Activated CD8-positive, alpha-beta T cell treated with anti-CD3 and anti-CD28 coated beads for 36 hours (primary cell): ENCODE measurements around the gene PSMA7. TPM values are rescaled to one million over a fixed set of nuclear protein-coding genes. Genes with fewer than 3 reads are reported as not detected.

ENCODE experiments used
- ATAC-seq: fragments of 200-7000 bp; cut with Tn5 transposase; one replicate; pipeline ENCODE4 v1.10.0; 2021; ENCODE audit warnings: mild to moderate bottlenecking, moderate library complexity
- CTCF ChIA-PET: fragments of 350-600 bp; sonication (Branson Sonifier 250); formaldehyde crosslinking; loops from one replicate; lab custom pipeline; 2021; ENCODE audit warnings: antibody characterized with exemption; lab: Charles Lee
- POLR2A ChIA-PET: fragments of 350-600 bp; sonication (Branson Sonifier 250); formaldehyde crosslinking; loops from one replicate; lab custom pipeline; 2021; ENCODE audit warnings: antibody characterized with exemption; lab: Charles Lee
- DNase-seq: peaks from one replicate; pipeline ENCODE4 v3.0.0-alpha.2; 2020
- H3K27ac Mint-ChIP-seq: one replicate; pipeline ENCODE4 v1.8.0; 2021; ENCODE audit warnings: mild to moderate bottlenecking, mixed read lengths
- H3K27me3 Mint-ChIP-seq: one replicate; pipeline ENCODE4 v1.8.0; 2021; ENCODE audit warnings: mixed read lengths
- H3K36me3 Mint-ChIP-seq: one replicate; pipeline ENCODE4 v1.8.0; 2021; ENCODE audit warnings: low read depth, mixed read lengths
- H3K4me1 Mint-ChIP-seq: one replicate; pipeline ENCODE4 v1.8.0; 2021; ENCODE audit warnings: low read depth, mixed read lengths
- H3K4me3 Mint-ChIP-seq: one replicate; pipeline ENCODE4 v1.8.0; 2021; ENCODE audit warnings: mild to moderate bottlenecking, moderate library complexity, mixed read lengths
- H3K9me3 Mint-ChIP-seq: one replicate; pipeline ENCODE4 v1.8.0; 2021; ENCODE audit warnings: mixed read lengths
- intact Hi-C: fragments of 100-400 bp; cut with micrococcal nuclease; formaldehyde crosslinking; loops from one replicate; pipeline ENCODE4 v1.10.0; 2022
- total RNA-seq, 2 experiments: library from RNA; stranded (reverse); gene quantifications; one replicate each; pipeline ENCODE4 v1.2.3, GENCODE V29; 2021
- TF ChIP-seq, protein P1 (sequence below): fragments of 200-600 bp; IDR thresholded peaks from one replicate; pipeline ENCODE4 v1.8.0; 2022; ENCODE audit warnings: antibody characterized with exemption, mild to moderate bottlenecking

Gene PSMA7
- total RNA-seq, 2 experiments from 2014 or later, result 286 to 289 TPM

DNA sequence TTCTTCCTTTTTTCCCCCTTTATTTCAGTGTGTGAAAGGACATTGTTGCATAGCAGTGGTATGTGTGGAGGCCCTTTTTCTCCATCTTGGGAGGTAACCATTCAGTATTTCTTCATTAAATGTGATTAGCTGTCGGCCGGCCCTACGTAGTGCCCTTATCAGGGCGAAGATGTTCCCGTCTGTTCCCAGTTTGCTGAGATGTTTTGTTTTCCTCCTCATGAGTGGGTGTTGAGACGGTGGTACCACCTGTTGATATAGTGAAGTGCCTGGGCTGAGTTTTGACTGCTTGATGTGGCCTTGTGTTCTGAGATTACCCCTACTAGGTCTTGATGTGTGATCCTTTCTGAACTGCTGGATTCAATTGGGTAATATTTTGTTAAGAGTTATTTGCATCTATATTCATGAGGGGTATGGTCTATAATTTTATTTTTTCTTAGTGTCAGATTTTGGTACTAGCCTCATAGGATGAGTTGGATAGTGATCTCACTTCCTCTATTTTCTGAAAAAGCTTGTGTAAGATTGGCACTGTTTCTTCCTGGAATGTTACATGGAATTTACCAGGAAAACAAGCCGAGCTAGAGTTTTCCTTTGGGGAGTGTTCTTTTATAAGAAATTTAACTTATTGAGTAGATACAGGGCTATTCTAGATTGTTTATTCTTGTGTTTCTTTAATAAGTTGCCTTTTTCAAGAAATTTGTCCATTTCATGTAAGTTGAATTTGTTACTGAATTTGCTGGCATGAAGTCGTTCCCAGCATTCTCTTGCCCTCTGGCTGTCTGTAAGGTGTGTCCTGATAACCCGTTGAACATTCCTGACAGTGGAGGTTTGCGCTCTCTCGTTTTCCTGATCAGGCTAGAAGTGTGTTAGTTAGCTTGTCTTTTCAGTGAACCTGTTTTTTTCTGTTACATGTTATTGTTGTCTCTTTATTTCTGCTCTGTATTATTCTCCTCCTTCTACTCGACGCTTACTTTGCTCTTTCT, 44.0 kb upstream of the PSMA7 start:
- ATAC-seq, result no peak
- ChIA-PET CTCF (interaction anchor here (1.0 kb wide), 1 partner anchor 177 kb away, joined by 4 read pairs; no protein-coding TSS in a partner anchor), POLR2A (no interaction called here)
- no peak for DNase-seq
- H3K9me3 Mint-ChIP-seq, result no peaks in the 10 kb centered on the region
- peaks cover 34% of the 10 kb centered on the region for H3K4me1 Mint-ChIP-seq
- intact Hi-C loops, result no loop called here
- H3K4me3 Mint-ChIP-seq, result no peak overlapping the region
- H3K27me3 Mint-ChIP-seq, result no peaks in the 10 kb centered on the region
- H3K27ac Mint-ChIP-seq, result peak overlapping the region; percentile 41
- peaks cover 6% of the 10 kb centered on the region for H3K36me3 Mint-ChIP-seq
- TF ChIP-seq, protein P1, sequence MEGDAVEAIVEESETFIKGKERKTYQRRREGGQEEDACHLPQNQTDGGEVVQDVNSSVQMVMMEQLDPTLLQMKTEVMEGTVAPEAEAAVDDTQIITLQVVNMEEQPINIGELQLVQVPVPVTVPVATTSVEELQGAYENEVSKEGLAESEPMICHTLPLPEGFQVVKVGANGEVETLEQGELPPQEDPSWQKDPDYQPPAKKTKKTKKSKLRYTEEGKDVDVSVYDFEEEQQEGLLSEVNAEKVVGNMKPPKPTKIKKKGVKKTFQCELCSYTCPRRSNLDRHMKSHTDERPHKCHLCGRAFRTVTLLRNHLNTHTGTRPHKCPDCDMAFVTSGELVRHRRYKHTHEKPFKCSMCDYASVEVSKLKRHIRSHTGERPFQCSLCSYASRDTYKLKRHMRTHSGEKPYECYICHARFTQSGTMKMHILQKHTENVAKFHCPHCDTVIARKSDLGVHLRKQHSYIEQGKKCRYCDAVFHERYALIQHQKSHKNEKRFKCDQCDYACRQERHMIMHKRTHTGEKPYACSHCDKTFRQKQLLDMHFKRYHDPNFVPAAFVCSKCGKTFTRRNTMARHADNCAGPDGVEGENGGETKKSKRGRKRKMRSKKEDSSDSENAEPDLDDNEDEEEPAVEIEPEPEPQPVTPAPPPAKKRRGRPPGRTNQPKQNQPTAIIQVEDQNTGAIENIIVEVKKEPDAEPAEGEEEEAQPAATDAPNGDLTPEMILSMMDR, result no peak

DNA sequence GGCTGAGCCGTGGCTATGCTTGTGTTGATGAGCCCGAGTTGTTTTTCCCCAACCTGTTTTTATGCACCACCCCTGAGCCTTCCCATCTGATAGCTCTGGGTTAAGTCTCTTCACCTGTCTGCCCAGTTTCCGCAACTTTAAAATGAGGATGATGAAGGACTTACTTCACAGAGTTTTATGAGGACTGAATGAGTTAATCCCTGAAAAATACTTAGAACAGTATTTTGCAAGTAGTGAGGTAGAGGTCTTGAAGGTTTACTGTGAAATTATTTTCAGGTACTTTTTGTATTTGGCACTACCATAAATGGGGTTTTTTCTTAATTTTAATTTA, 42.9 kb upstream of the PSMA7 start:
- TF ChIP-seq, protein P1, result no peak
- Mint-ChIP-seq H3K36me3 (peaks cover 6% of the 10 kb centered on the region), H3K27me3 (no peaks in the 10 kb centered on the region), H3K4me3 (no peak overlapping the region), H3K27ac (no peak overlapping the region), H3K9me3 (no peaks in the 10 kb centered on the region), H3K4me1 (peaks cover 38% of the 10 kb centered on the region)
- intact Hi-C loops, result no loop called here
- ATAC-seq (no peak), DNase-seq (no peak)
- ChIA-PET CTCF (no interaction called here), POLR2A (no interaction called here)

DNA sequence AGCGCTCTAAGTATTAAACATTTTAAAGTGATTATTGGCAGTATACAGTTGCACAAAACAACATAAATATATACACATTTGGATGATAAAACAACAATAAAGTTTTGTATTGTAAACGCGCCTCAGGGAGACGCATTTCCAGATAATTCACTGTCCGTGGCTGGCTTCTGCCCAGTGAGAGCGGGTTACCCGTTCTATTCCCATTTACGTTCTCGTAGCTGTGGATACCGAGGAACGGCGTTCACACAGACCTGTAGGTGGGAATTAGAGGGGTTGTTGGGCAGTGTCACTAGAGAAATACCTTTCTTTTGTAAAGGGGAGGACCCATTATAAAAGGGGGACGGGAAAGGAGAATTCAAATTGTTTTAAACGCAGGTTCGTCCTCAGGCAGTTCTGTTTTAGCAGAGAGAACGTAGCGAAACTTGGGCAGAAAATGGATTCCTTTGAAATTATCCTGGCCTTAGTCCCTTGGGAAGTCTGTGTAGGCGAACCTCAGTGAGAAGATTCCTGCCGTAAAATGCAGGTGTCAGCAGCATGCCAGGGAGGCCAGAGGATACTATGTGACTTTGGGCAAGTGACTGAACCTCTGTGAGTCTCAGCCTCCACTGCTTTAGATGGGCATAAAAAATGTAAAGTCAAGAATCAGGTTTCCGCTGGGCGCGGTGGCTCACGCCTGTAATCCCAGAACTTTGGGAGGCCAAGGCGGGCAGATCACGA, 40.4 kb upstream of the PSMA7 start:
- intact Hi-C loops, result no loop called here
- H3K27ac Mint-ChIP-seq, result peak overlapping the region; percentile 88
- peaks cover 35% of the 10 kb centered on the region for H3K4me1 Mint-ChIP-seq
- no peak for ATAC-seq
- TF ChIP-seq, protein P1, result no peak
- H3K27me3 Mint-ChIP-seq, result no peaks in the 10 kb centered on the region
- ChIA-PET POLR2A (interaction anchor here (1.0 to 1.4 kb wide), 4 partner anchors 33 to 148 kb away, joined by 3 read pairs; no protein-coding TSS in a partner anchor), CTCF (no interaction called here)
- no peak for DNase-seq
- H3K36me3 Mint-ChIP-seq, result peaks cover 9% of the 10 kb centered on the region
- H3K4me3 Mint-ChIP-seq, result peak overlapping the region; percentile 88
- H3K9me3 Mint-ChIP-seq, result no peaks in the 10 kb centered on the region

DNA sequence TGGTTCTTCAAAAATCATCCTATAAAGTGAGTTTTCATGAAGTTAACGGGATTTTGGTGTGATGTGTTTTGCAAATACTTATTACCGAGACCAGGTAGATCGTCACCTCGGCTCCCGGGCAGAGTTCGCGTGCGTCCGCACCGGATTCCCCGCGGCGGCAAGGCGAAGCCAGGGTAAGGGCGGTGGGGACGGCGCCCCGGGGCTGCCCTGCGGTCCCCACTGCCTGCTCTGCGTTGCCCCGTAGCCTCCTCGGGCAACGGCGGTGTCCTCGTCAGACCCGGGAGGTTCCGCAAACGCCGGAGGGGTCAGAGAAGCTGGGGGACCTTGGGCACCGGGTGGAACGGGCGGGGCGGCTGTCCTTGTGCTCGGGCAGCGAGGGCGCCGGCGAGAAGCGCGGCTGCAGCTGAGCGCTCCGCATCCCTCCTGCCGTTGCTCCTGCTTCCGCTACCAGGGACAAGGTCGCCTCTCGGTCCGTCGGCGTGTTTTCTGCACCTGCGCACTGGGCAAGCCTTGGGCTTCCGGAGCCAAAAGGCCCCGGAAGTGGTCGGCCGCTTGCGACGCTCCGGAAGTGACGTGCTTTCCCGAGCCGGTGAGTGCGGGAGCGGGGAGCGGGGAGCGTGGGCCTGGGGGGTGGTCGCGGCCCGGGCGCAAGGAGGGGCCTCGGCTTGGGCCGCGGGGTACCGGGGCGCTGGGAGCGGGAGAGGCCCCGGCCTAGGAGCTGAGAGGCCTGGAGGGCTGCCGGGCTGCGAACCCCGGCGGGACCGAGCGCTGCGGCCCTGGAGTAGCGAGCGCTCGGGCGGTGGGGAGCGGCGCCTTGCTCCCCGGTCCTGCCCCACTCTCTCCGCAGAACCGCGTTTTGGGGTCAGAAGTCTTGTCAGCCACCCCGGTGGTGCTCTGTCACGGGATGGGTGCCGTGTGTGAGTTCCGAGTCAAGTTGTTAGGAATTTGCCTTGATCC, 39.6 kb upstream of the PSMA7 start, which contains the start of gene MTG2:
Gene MTG2, plus strand, starts transcription at position 560 of the 957 bp plus-strand sequence. CDS start 10,393 bp downstream, outside the sequence.
- CTCF ChIA-PET, result no interaction called here
- TF ChIP-seq, protein P1, result no peak
- ATAC-seq, result peak; percentile 97
- Mint-ChIP-seq H3K4me1 (peaks cover 34% of the 10 kb centered on the region), H3K4me3 (peak within 1 kb of the TSS; percentile 88), H3K36me3 (peaks cover 9% of the 10 kb centered on the region), H3K27me3 (no peaks in the 10 kb centered on the region), H3K9me3 (no peaks in the 10 kb centered on the region), H3K27ac (peak within 1 kb of the TSS; percentile 88)
- intact Hi-C loops, result no loop called here
- POLR2A ChIA-PET, result interaction anchor here (0.9 to 1.4 kb wide), 5 partner anchors 33 to 147 kb away, joined by 3 to 4 read pairs (median 3); no protein-coding TSS in a partner anchor
- DNase-seq, result peak; percentile 95
